NCI-H1105 treated with DMSO at 0.1 percent for 48 hours (cell line): Measurements from ENCODE around the gene APBB1IP.
"Not testable (repeated sequence)": the region's sequence is repeated elsewhere in the genome, so short reads cannot be mapped to it uniquely, and the experiment has no call there.

Experiments used
- DNase-seq: peaks from one replicate; lab custom pipeline; 2025; lab: John Stamatoyannopoulos, UW

Gene APBB1IP

GRCh38 chr10:26441491-26442214 lies 3.5 kb downstream of the APBB1IP start:
- DNase-seq, result no peak

- DNase-seq, result no peak
Measured at GRCh38 chr10:26445411-26446031, 7.4 kb downstream of the APBB1IP start.

- DNase-seq, result no peak
Measured at GRCh38 chr10:26446258-26446657, 8.1 kb downstream of the APBB1IP start.

GRCh38 chr10:26448292-26448691 lies 10.2 kb downstream of the APBB1IP start:
- no peak for DNase-seq

GRCh38 chr10:26448706-26449435 lies 10.7 kb downstream of the APBB1IP start:
- no peak for DNase-seq

GRCh38 chr10:26449726-26450125 lies 11.6 kb downstream of the APBB1IP start:
- DNase-seq, result no peak

- DNase-seq, result no peak
Measured at GRCh38 chr10:26451903-26452302, 13.8 kb downstream of the APBB1IP start.

GRCh38 chr10:26453850-26454249 lies 15.7 kb downstream of the APBB1IP start:
- no peak for DNase-seq

GRCh38 chr10:26454891-26455290 lies 16.8 kb downstream of the APBB1IP start:
- DNase-seq, result no peak

GRCh38 chr10:26455567-26456315 lies 17.6 kb downstream of the APBB1IP start:
- DNase-seq, result no peak

- DNase-seq, result no peak
Measured at GRCh38 chr10:26457088-26457487, 18.9 kb downstream of the APBB1IP start.

- no peak for DNase-seq
Measured at GRCh38 chr10:26460736-26461135, 22.6 kb downstream of the APBB1IP start.

- DNase-seq, result no peak
Measured at GRCh38 chr10:26463986-26464385, 25.8 kb downstream of the APBB1IP start.

GRCh38 chr10:26464632-26465280 lies 26.6 kb downstream of the APBB1IP start:
- no peak for DNase-seq

- DNase-seq, result not testable (repeated sequence)
Measured at GRCh38 chr10:26466531-26466930, 28.4 kb downstream of the APBB1IP start.

- DNase-seq, result no peak
Measured at GRCh38 chr10:26467639-26468038, 29.5 kb downstream of the APBB1IP start.

- DNase-seq, result no peak
Measured at GRCh38 chr10:26468291-26468690, 30.1 kb downstream of the APBB1IP start.

GRCh38 chr10:26468700-26469099 lies 30.6 kb downstream of the APBB1IP start:
- no peak for DNase-seq

- no peak for DNase-seq
Measured at GRCh38 chr10:26472492-26472778, 34.3 kb downstream of the APBB1IP start.

GRCh38 chr10:26474026-26474425 lies 35.9 kb downstream of the APBB1IP start:
- DNase-seq, result no peak

GRCh38 chr10:26474845-26475244 lies 36.7 kb downstream of the APBB1IP start:
- DNase-seq, result not testable (repeated sequence)

GRCh38 chr10:26475386-26475785 lies 37.2 kb downstream of the APBB1IP start:
- DNase-seq, result no peak
